Ascending aorta (tissue), 2 donors: ENCODE measurements around the gene RAB3IL1. TPM values are rescaled to one million over a fixed set of nuclear protein-coding genes. Genes with fewer than 3 reads are reported as not detected.

Experiments
- DNase-seq, 2 donors: peaks; one replicate each; pipeline ENCODE4 v3.0.0-alpha.2; 2019; ENCODE audit warnings: low spot score in 2 of 2
- H3K27ac ChIP-seq, 2 donors: fragments of 200-600 bp; sonication (generic); one replicate each; pipeline ENCODE4 v1.5.1; 2016 to 2017; ENCODE audit warnings: mild to moderate bottlenecking in 1 of 2
- H3K27me3 ChIP-seq: fragments of 200-600 bp; sonication (generic); one replicate; pipeline ENCODE4 v1.5.1; 2017
- H3K36me3 ChIP-seq, 2 donors: fragments of 200-600 bp; sonication (generic); one replicate each; pipeline ENCODE4 v1.5.1; 2016
- H3K4me1 ChIP-seq, 2 donors: fragments of 200-600 bp; sonication (generic); one replicate each; pipeline ENCODE4 v1.5.1; 2016 to 2017; ENCODE audit warnings: mild to moderate bottlenecking in 1 of 2
- H3K4me3 ChIP-seq, 2 donors: fragments of 200-600 bp; sonication (generic); one replicate each; pipeline ENCODE4 v1.5.1; 2016 to 2017; ENCODE audit warnings: mild to moderate bottlenecking in 1 of 2
- H3K9me3 ChIP-seq, 2 donors: fragments of 200-600 bp; sonication (generic); one replicate each; pipeline ENCODE4 v1.5.1; 2016
- CTCF ChIP-seq, 3 experiments: fragments of 200-600 bp in 2 of 3; fragments of 450-650 bp in 1 of 3; sonication (generic) in 2 of 3; IDR thresholded peaks; one replicate each; pipeline ENCODE4 v1.5.1; 2016 to 2019; ENCODE audit warnings: antibody characterized with exemption in 3 of 3, mild to moderate bottlenecking in 1 of 3, moderate library complexity in 1 of 3
- intact Hi-C: fragments of 100-400 bp; cut with DNase I; formaldehyde crosslinking; loops from one replicate; pipeline ENCODE4 v1.15.1; 2023
- total RNA-seq: library from RNA; depleted of rRNA; stranded (reverse); fragments of >200 nt; gene quantifications from one replicate; pipeline ENCODE4 v1.1.0, GENCODE V29; 2016

RAB3IL1 gene
- total RNA-seq, 1 donor from 2014 or later = 23.2 TPM

- DNase-seq = no peak
- Histone ChIP-seq H3K4me3 (no peak overlapping the region), H3K36me3 (peaks cover 28 to 56% of the 10 kb centered on the region in 2 donors), H3K27me3 (no peaks in the 10 kb centered on the region), H3K27ac (peak overlapping the region in 1 of 2 donors; percentile 37), H3K4me1 (peaks cover 0 to 13% of the 10 kb centered on the region in 2 donors), H3K9me3 (no peaks in the 10 kb centered on the region)
- no peak for TF ChIP-seq CTCF (IDR thresholded peaks at IDR 0.05)
- intact Hi-C loops = loop anchor here (5.0 kb wide), 1 partner anchor 76 kb away; no protein-coding TSS in a partner anchor
Measured at GRCh38 chr11:61873588-61874376, 43.6 kb downstream of the RAB3IL1 start.

GRCh38 chr11:61872935-61873565, 44.3 kb downstream of the RAB3IL1 start:
- DNase-seq = no peak
- Histone ChIP-seq H3K27me3 (no peaks in the 10 kb centered on the region), H3K9me3 (no peaks in the 10 kb centered on the region), H3K4me1 (peaks cover 0 to 13% of the 10 kb centered on the region in 2 donors), H3K4me3 (no peak overlapping the region), H3K27ac (no peak overlapping the region), H3K36me3 (peaks cover 21 to 49% of the 10 kb centered on the region in 2 donors)
- TF ChIP-seq CTCF (IDR thresholded peaks at IDR 0.05) = no peak
- intact Hi-C loops = loop anchor here (5.0 kb wide), 1 partner anchor 76 kb away; no protein-coding TSS in a partner anchor

GRCh38 chr11:61871158-61871597, 46.2 kb downstream of the RAB3IL1 start:
- Histone ChIP-seq H3K4me3 (peak overlapping the region in 1 of 2 donors; percentile 8), H3K9me3 (no peaks in the 10 kb centered on the region), H3K27ac (peak overlapping the region; percentile 70 to 74), H3K4me1 (peaks cover 0 to 13% of the 10 kb centered on the region in 2 donors), H3K27me3 (no peaks in the 10 kb centered on the region), H3K36me3 (peaks cover 8 to 38% of the 10 kb centered on the region in 2 donors)
- DNase-seq = peak in 1 of 2 donors; percentile 90
- peak; percentile 94 to 98 (median 97) for TF ChIP-seq CTCF (IDR thresholded peaks at IDR 0.05)
- intact Hi-C loops = loop anchor here (1.0 to 5.0 kb wide), 5 partner anchors 17 to 211 kb away; no protein-coding TSS in a partner anchor

- no peak overlapping the region for H3K4me3 ChIP-seq
- H3K9me3 ChIP-seq = no peaks in the 10 kb centered on the region
- intact Hi-C loops = loop anchor here (1.0 to 5.0 kb wide), 5 partner anchors 18 to 212 kb away; no protein-coding TSS in a partner anchor
- no peaks in the 10 kb centered on the region for H3K27me3 ChIP-seq
- peaks cover 2 to 37% of the 10 kb centered on the region in 2 donors for H3K36me3 ChIP-seq
- H3K4me1 ChIP-seq = peaks cover 0 to 13% of the 10 kb centered on the region in 2 donors
- TF ChIP-seq CTCF (IDR thresholded peaks at IDR 0.05) = no peak
- H3K27ac ChIP-seq = peak overlapping the region; percentile 70 to 74
- peak in 1 of 2 donors; percentile 63 for DNase-seq
Measured at GRCh38 chr11:61870541-61871031, 46.8 kb downstream of the RAB3IL1 start.

GRCh38 chr11:61869708-61870451, 47.5 kb downstream of the RAB3IL1 start:
- DNase-seq = no peak
- no peak for TF ChIP-seq CTCF (IDR thresholded peaks at IDR 0.05)
- Histone ChIP-seq H3K4me1 (peaks cover 0 to 11% of the 10 kb centered on the region in 2 donors), H3K9me3 (no peaks in the 10 kb centered on the region), H3K27me3 (no peaks in the 10 kb centered on the region), H3K4me3 (no peak overlapping the region), H3K36me3 (peaks cover 4 to 37% of the 10 kb centered on the region in 2 donors), H3K27ac (peak overlapping the region; percentile 70 to 74)
- intact Hi-C loops = loop anchor here (5.0 kb wide), 1 partner anchor 73 kb away; no protein-coding TSS in a partner anchor
